Sigmoid colon (tissue), 7 donors: ENCODE results near the gene TMEM121. TPM values are rescaled to one million over a fixed set of nuclear protein-coding genes. Genes with fewer than 3 reads are reported as not detected.

Experiments
- DNase-seq: peaks from one replicate; pipeline ENCODE4 v3.0.0-alpha.2; 2019
- H3K27ac ChIP-seq, 4 donors: fragments of 200-600 bp; sonication (generic); one replicate each; pipeline ENCODE4 v1.5.1; 2016 to 2019; ENCODE audit warnings: mild to moderate bottlenecking in 1 of 4
- H3K27me3 ChIP-seq, 3 donors: fragments of 200-600 bp; sonication (generic); one replicate each; pipeline ENCODE4 v1.5.1; 2019; ENCODE audit warnings: mild to moderate bottlenecking in 1 of 3
- H3K36me3 ChIP-seq, 4 donors: fragments of 200-600 bp; sonication (generic); one replicate each; pipeline ENCODE4 v1.5.1; 2016 to 2019
- H3K4me1 ChIP-seq, 4 donors: fragments of 200-600 bp; sonication (generic); one replicate each; pipeline ENCODE4 v1.5.1; 2017 to 2019
- H3K4me3 ChIP-seq, 4 donors: fragments of 200-600 bp; sonication (generic); one replicate each; pipeline ENCODE4 v1.5.1; 2017 to 2019; ENCODE audit warnings: mild to moderate bottlenecking in 2 of 4, moderate library complexity in 1 of 4
- H3K9me3 ChIP-seq, 4 donors: fragments of 200-600 bp in 3 of 4; sonication (generic) in 3 of 4; one replicate each; pipeline versions ENCODE4 v1.5.1 to v1.6.1; 2013 to 2019
- CTCF ChIP-seq, 4 experiments: fragments of 450-650 bp in 3 of 4; fragments of 200-600 bp in 1 of 4; IDR thresholded peaks; one replicate each; pipeline ENCODE4 v1.5.1; 2016 to 2019; ENCODE audit warnings: antibody characterized with exemption in 4 of 4, mild to moderate bottlenecking in 3 of 4, moderate library complexity in 2 of 4
- EP300 ChIP-seq, 4 donors: sonication (generic); formaldehyde crosslinking; IDR thresholded peaks; one replicate each; pipeline ENCODE4 v1.6.1; 2017; ENCODE audit warnings: antibody characterized with exemption in 4 of 4
- POLR2A ChIP-seq, 2 donors: fragments of 450-650 bp; IDR thresholded peaks; one replicate each; pipeline ENCODE4 v1.6.1; 2016; ENCODE audit warnings: antibody characterized with exemption in 2 of 2, mild to moderate bottlenecking in 2 of 2, moderate library complexity in 2 of 2
- POLR2AphosphoS5 ChIP-seq, 4 donors: sonication (generic); formaldehyde crosslinking; IDR thresholded peaks; one replicate each; pipeline ENCODE4 v1.6.1; 2017; ENCODE audit warnings: antibody characterized with exemption in 4 of 4
- WGBS, 2 donors: extraction: QIAGEN DNeasy Blood & Tissue Kit; methylation state at CpG; one replicate each; pipeline ENCODE4 v1.1.7; 2013; 5-methylcytosine and 5-hydroxymethylcytosine counted together
- intact Hi-C: fragments of 100-400 bp; cut with DNase I; formaldehyde crosslinking; loops from one replicate; pipeline ENCODE4 v1.15.1; 2023
- polyA plus RNA-seq, 3 donors: library from polyadenylated mRNA; stranded (reverse); fragments of 200-250 nt; gene quantifications; one replicate each; pipeline ENCODE4 v1.2.3, GENCODE V29; 2013
- total RNA-seq, 4 donors: library from RNA; depleted of rRNA; stranded (reverse); fragments of >200 nt; gene quantifications; one replicate each; pipeline ENCODE4 v1.1.0, GENCODE V29; 2016
- donor health status: healthy with polysubstance abuse.
- donor health status: Bipolar disorder and iron deficiency.
- donor health status: healthy.

Gene TMEM121
- total and polyA plus RNA-seq, 7 donors, result 2.3 to 8.0 (median 5.0) TPM; not detected in 2

- H3K4me3 ChIP-seq, result peak overlapping the region; percentile 24 to 51 (median 42)
- H3K27ac ChIP-seq, result peak overlapping the region; percentile 85 to 98 (median 91)
- intact Hi-C loops, result loop anchor here (1.0 to 5.0 kb wide), 2 partner anchors 9 to 169 kb away; partner anchors contain the start of gene PACS2
- 1% methylated on average over 35 of the region's 35 CpGs for WGBS, 2 donors
- no peaks in the 10 kb centered on the region for H3K9me3 ChIP-seq
- H3K36me3 ChIP-seq, result peaks cover 0 to 4% (median 0%) of the 10 kb centered on the region in 4 donors
- DNase-seq, result peak; percentile 94
- TF ChIP-seq POLR2A (IDR thresholded peaks at IDR 0.05) (no peak), CTCF (IDR thresholded peaks at IDR 0.05) (peak; percentile 96 to 99 (median 98)), POLR2AphosphoS5 (IDR thresholded peaks at IDR 0.05) (peak; percentile 6 to 75 (median 59))
- peaks cover 0 to 43% (median 11%) of the 10 kb centered on the region in 3 donors for H3K27me3 ChIP-seq
- peaks cover 0 to 72% (median 66%) of the 10 kb centered on the region in 4 donors for H3K4me1 ChIP-seq
These were observed 45.3 kb upstream of the TMEM121 start for GRCh38 chr14:105480807-105481801.

GRCh38 chr14:105481886-105482457 lies 44.4 kb upstream of the TMEM121 start:
- no peak for TF ChIP-seq POLR2A (IDR thresholded peaks at IDR 0.05)
- TF ChIP-seq CTCF (IDR thresholded peaks at IDR 0.05), result peak in 1 of 4 experiments; percentile 18
- TF ChIP-seq POLR2AphosphoS5 (IDR thresholded peaks at IDR 0.05), result peak in 3 of 4 donors; percentile 43 to 69 (median 57)
- TF ChIP-seq EP300 (IDR thresholded peaks at IDR 0.05), result peak in 1 of 4 donors; percentile 59
- Histone ChIP-seq H3K4me3 (peak overlapping the region; percentile 24 to 51 (median 42)), H3K9me3 (no peaks in the 10 kb centered on the region), H3K36me3 (peaks cover 0 to 4% (median 0%) of the 10 kb centered on the region in 4 donors), H3K27ac (peak overlapping the region; percentile 85 to 98 (median 91)), H3K27me3 (peaks cover 0 to 43% (median 16%) of the 10 kb centered on the region in 3 donors), H3K4me1 (peaks cover 0 to 72% (median 65%) of the 10 kb centered on the region in 4 donors)
- peak; percentile 97 for DNase-seq
- 1 to 2% methylated on average over 18 of the region's 18 CpGs for WGBS, 2 donors
- intact Hi-C loops, result loop anchor here (1.0 to 5.0 kb wide), 2 partner anchors 8 to 170 kb away; partner anchors contain the start of gene PACS2

- DNase-seq, result no peak
- Histone ChIP-seq H3K27me3 (peaks cover 3 to 45% (median 21%) of the 10 kb centered on the region in 3 donors), H3K4me3 (no peak overlapping the region), H3K9me3 (no peaks in the 10 kb centered on the region), H3K36me3 (peaks cover 0 to 4% (median 0%) of the 10 kb centered on the region in 4 donors), H3K4me1 (peaks cover 0 to 74% (median 65%) of the 10 kb centered on the region in 4 donors), H3K27ac (peak overlapping the region; percentile 85 to 98 (median 91))
- TF ChIP-seq CTCF (IDR thresholded peaks at IDR 0.05), result no peak
- no peak for TF ChIP-seq POLR2AphosphoS5 (IDR thresholded peaks at IDR 0.05)
- no peak for TF ChIP-seq EP300 (IDR thresholded peaks at IDR 0.05)
- no peak for TF ChIP-seq POLR2A (IDR thresholded peaks at IDR 0.05)
- intact Hi-C loops, result loop anchor here (5.0 kb wide), 1 partner anchor 170 kb away; the partner anchor contains the start of gene PACS2
- 56 to 75% methylated on average over 18 of the region's 18 CpGs for WGBS, 2 donors
These were observed 43.8 kb upstream of the TMEM121 start for GRCh38 chr14:105482486-105483110.
